ENCODE data around the gene LCN10. TPM values are rescaled to one million over a fixed set of nuclear protein-coding genes. Genes with fewer than 3 reads are reported as not detected.

Gene LCN10
- total RNA-seq, 2 experiments from 2014 or later = 5.4 to 6.1 TPM

GRCh38 chr9:136698635-136699246, 44.0 kb downstream of the LCN10 start:
- Mint-ChIP-seq H3K9me3 (no peaks in the 10 kb centered on the region), H3K27ac (no peak overlapping the region), H3K27me3 (peaks cover 34% of the 10 kb centered on the region), H3K36me3 (no peaks in the 10 kb centered on the region), H3K4me3 (no peak overlapping the region), H3K4me1 (peaks cover 20% of the 10 kb centered on the region)
- DNase-seq = no peak

- no peak for DNase-seq
- H3K9me3 Mint-ChIP-seq = no peaks in the 10 kb centered on the region
- H3K27ac Mint-ChIP-seq = no peak overlapping the region
- H3K4me1 Mint-ChIP-seq = peaks cover 17% of the 10 kb centered on the region
- H3K27me3 Mint-ChIP-seq = peaks cover 39% of the 10 kb centered on the region
- no peak overlapping the region for H3K4me3 Mint-ChIP-seq
- no peaks in the 10 kb centered on the region for H3K36me3 Mint-ChIP-seq
Observed at GRCh38 chr9:136697821-136698526, 44.8 kb downstream of the LCN10 start.

- Mint-ChIP-seq H3K36me3 (no peaks in the 10 kb centered on the region), H3K27me3 (peaks cover 39% of the 10 kb centered on the region), H3K9me3 (no peaks in the 10 kb centered on the region), H3K4me1 (peaks cover 17% of the 10 kb centered on the region), H3K27ac (no peak overlapping the region), H3K4me3 (no peak overlapping the region)
- no peak for DNase-seq
Observed at GRCh38 chr9:136697146-136697820, 45.5 kb downstream of the LCN10 start.

- Mint-ChIP-seq H3K4me3 (no peak overlapping the region), H3K9me3 (no peaks in the 10 kb centered on the region), H3K4me1 (peaks cover 13% of the 10 kb centered on the region), H3K36me3 (no peaks in the 10 kb centered on the region), H3K27ac (no peak overlapping the region), H3K27me3 (peaks cover 39% of the 10 kb centered on the region)
- no peak for DNase-seq
Observed at GRCh38 chr9:136696502-136696901, 46.2 kb downstream of the LCN10 start.

GRCh38 chr9:136695955-136696354, 46.8 kb downstream of the LCN10 start:
- Mint-ChIP-seq H3K36me3 (no peaks in the 10 kb centered on the region), H3K27ac (no peak overlapping the region), H3K4me1 (peaks cover 7% of the 10 kb centered on the region), H3K4me3 (no peak overlapping the region), H3K9me3 (no peaks in the 10 kb centered on the region), H3K27me3 (peaks cover 39% of the 10 kb centered on the region)
- DNase-seq = no peak

- no peaks in the 10 kb centered on the region for H3K9me3 Mint-ChIP-seq
- no peak overlapping the region for H3K4me3 Mint-ChIP-seq
- no peak for DNase-seq
- H3K27ac Mint-ChIP-seq = no peak overlapping the region
- H3K27me3 Mint-ChIP-seq = peaks cover 39% of the 10 kb centered on the region
- H3K4me1 Mint-ChIP-seq = peaks cover 3% of the 10 kb centered on the region
- H3K36me3 Mint-ChIP-seq = no peaks in the 10 kb centered on the region
Observed at GRCh38 chr9:136695435-136695895, 47.3 kb downstream of the LCN10 start.

GRCh38 chr9:136694872-136695247, 47.9 kb downstream of the LCN10 start:
- Mint-ChIP-seq H3K9me3 (no peaks in the 10 kb centered on the region), H3K27ac (no peak overlapping the region), H3K27me3 (peaks cover 34% of the 10 kb centered on the region), H3K4me3 (no peak overlapping the region), H3K4me1 (no peaks in the 10 kb centered on the region), H3K36me3 (no peaks in the 10 kb centered on the region)
- no peak for DNase-seq

GRCh38 chr9:136694163-136694871, 48.4 kb downstream of the LCN10 start:
- H3K27ac Mint-ChIP-seq = no peak overlapping the region
- no peaks in the 10 kb centered on the region for H3K4me1 Mint-ChIP-seq
- no peaks in the 10 kb centered on the region for H3K9me3 Mint-ChIP-seq
- no peak overlapping the region for H3K4me3 Mint-ChIP-seq
- peak; percentile 31 for DNase-seq
- H3K36me3 Mint-ChIP-seq = no peaks in the 10 kb centered on the region
- peaks cover 34% of the 10 kb centered on the region for H3K27me3 Mint-ChIP-seq

GRCh38 chr9:136693490-136694162, 49.1 kb downstream of the LCN10 start:
- Mint-ChIP-seq H3K9me3 (no peaks in the 10 kb centered on the region), H3K4me3 (no peak overlapping the region), H3K27ac (no peak overlapping the region), H3K4me1 (no peaks in the 10 kb centered on the region), H3K36me3 (no peaks in the 10 kb centered on the region), H3K27me3 (peaks cover 29% of the 10 kb centered on the region)
- DNase-seq = no peak

GRCh38 chr9:136693135-136693489, 49.6 kb downstream of the LCN10 start:
- Mint-ChIP-seq H3K4me1 (peaks cover 3% of the 10 kb centered on the region), H3K4me3 (no peak overlapping the region), H3K27ac (no peak overlapping the region), H3K36me3 (no peaks in the 10 kb centered on the region), H3K9me3 (no peaks in the 10 kb centered on the region), H3K27me3 (peaks cover 24% of the 10 kb centered on the region)
- DNase-seq = no peak

GRCh38 chr9:136692185-136693134, 50.3 kb downstream of the LCN10 start:
- Mint-ChIP-seq H3K4me3 (no peak overlapping the region), H3K9me3 (no peaks in the 10 kb centered on the region), H3K27me3 (peaks cover 19% of the 10 kb centered on the region), H3K36me3 (no peaks in the 10 kb centered on the region), H3K27ac (no peak overlapping the region), H3K4me1 (peaks cover 5% of the 10 kb centered on the region)
- DNase-seq = no peak

- H3K27me3 Mint-ChIP-seq = peaks cover 14% of the 10 kb centered on the region
- H3K27ac Mint-ChIP-seq = no peak overlapping the region
- no peaks in the 10 kb centered on the region for H3K9me3 Mint-ChIP-seq
- no peak overlapping the region for H3K4me3 Mint-ChIP-seq
- H3K4me1 Mint-ChIP-seq = peaks cover 5% of the 10 kb centered on the region
- no peaks in the 10 kb centered on the region for H3K36me3 Mint-ChIP-seq
- no peak for DNase-seq
Observed at GRCh38 chr9:136691316-136692184, 51.2 kb downstream of the LCN10 start.

- no peak overlapping the region for H3K4me3 Mint-ChIP-seq
- peaks cover 10% of the 10 kb centered on the region for H3K27me3 Mint-ChIP-seq
- no peaks in the 10 kb centered on the region for H3K9me3 Mint-ChIP-seq
- H3K36me3 Mint-ChIP-seq = no peaks in the 10 kb centered on the region
- no peak for DNase-seq
- no peak overlapping the region for H3K27ac Mint-ChIP-seq
- H3K4me1 Mint-ChIP-seq = peaks cover 9% of the 10 kb centered on the region
Observed at GRCh38 chr9:136690806-136691261, 51.9 kb downstream of the LCN10 start.

Data from activated naive CD8-positive, alpha-beta T cell treated with anti-CD3 and anti-CD28 coated beads for 36 hours (primary cell).